ENCODE measurements around the gene SLC41A1. TPM values are rescaled to one million over a fixed set of nuclear protein-coding genes. Genes with fewer than 3 reads are reported as not detected.

SLC41A1 gene
- total RNA-seq, 2 experiments from 2014 or later, result 23.8 to 26.4 TPM

- no peaks in the 10 kb centered on the region for H3K27me3 ChIP-seq (ENCODE audit: control insufficient read depth in 1 of 2, insufficient read depth in 2 of 2, low read length in 2 of 2)
- no peak for DNase-seq
- peaks cover 10% of the 10 kb centered on the region for H3K4me1 ChIP-seq (ENCODE audit: insufficient read depth, low read length)
- no peaks in the 10 kb centered on the region for H3K9me3 ChIP-seq (ENCODE audit: control insufficient read depth in 1 of 2, insufficient read depth in 1 of 2, low read length in 2 of 2)
- peaks cover 42% of the 10 kb centered on the region for H3K36me3 ChIP-seq (ENCODE audit: insufficient read depth, low read length)
- TF ChIP-seq CTCF (IDR thresholded peaks at IDR 0.05), result no peak
- intact Hi-C loops (cut with DNase I, micrococcal nuclease), result no loop called here
- no peak for ATAC-seq (ENCODE audit: poor library complexity)
- Mint-ChIP-seq H3K36me3 (ENCODE audit: low read depth) (peaks cover 43% of the 10 kb centered on the region), H3K27me3 (no peaks in the 10 kb centered on the region), H3K4me1 (ENCODE audit: low read depth) (peaks cover 19% of the 10 kb centered on the region), H3K4me3 (no peak overlapping the region), H3K27ac (no peak overlapping the region), H3K9me3 (no peaks in the 10 kb centered on the region)
- POLR2A ChIA-PET, result interaction anchor here (1.2 to 2.8 kb wide), 2 partner anchors 8 to 45 kb away, joined by 3 to 12 read pairs; partner anchors contain the start of gene RAB29
- CTCF ChIA-PET, result interaction anchor here (1.2 kb wide), 1 partner anchor 55 kb away, joined by 3 read pairs; no protein-coding TSS in a partner anchor
- no peak overlapping the region for H3K4me3 ChIP-seq (ENCODE audit: low read length)
- H3K27ac ChIP-seq (ENCODE audit: low read depth in 1 of 2, low read length in 2 of 2), result no peak overlapping the region
Measured at GRCh38 chr1:205766570-205766969, 46.4 kb downstream of the SLC41A1 start.

DNA sequence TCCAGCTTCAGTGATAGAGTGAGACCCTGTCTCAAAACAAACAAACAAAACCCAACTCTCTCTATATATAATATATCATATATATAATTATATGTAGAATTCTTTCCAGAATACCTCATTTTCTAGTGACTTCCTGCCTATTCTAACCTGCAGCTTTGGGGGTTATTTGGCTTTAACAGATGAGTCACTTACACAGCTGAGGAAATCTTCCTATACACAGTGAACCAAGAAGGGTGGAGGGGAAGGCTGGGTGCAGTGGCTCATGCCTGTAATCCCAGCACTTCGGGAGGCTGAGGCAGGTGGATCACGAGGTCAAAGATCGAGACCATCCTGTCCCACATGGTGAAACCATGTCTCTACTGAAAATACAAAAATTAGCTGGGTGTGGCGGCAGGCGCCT lies 47.0 kb downstream of the SLC41A1 start:
- intact Hi-C loops (cut with DNase I, micrococcal nuclease), result no loop called here
- H3K9me3 Mint-ChIP-seq, result no peaks in the 10 kb centered on the region
- no peak overlapping the region for H3K27ac Mint-ChIP-seq
- no peaks in the 10 kb centered on the region for H3K27me3 Mint-ChIP-seq
- ChIA-PET CTCF (interaction anchor here (1.0 to 1.2 kb wide), 2 partner anchors 55 to 108 kb away, joined by 3 read pairs; no protein-coding TSS in a partner anchor), POLR2A (interaction anchor here (1.2 to 2.8 kb wide), 2 partner anchors 9 to 46 kb away, joined by 3 to 12 read pairs; partner anchors contain the start of gene RAB29)
- H3K9me3 ChIP-seq (ENCODE audit: control insufficient read depth in 1 of 2, insufficient read depth in 1 of 2, low read length in 2 of 2), result no peaks in the 10 kb centered on the region
- no peak for DNase-seq
- H3K36me3 ChIP-seq (ENCODE audit: insufficient read depth, low read length), result peaks cover 39% of the 10 kb centered on the region
- TF ChIP-seq CTCF (IDR thresholded peaks at IDR 0.05), result no peak
- H3K27me3 ChIP-seq (ENCODE audit: control insufficient read depth in 1 of 2, insufficient read depth in 2 of 2, low read length in 2 of 2), result no peaks in the 10 kb centered on the region
- peaks cover 5% of the 10 kb centered on the region for H3K4me1 ChIP-seq (ENCODE audit: insufficient read depth, low read length)
- ATAC-seq (ENCODE audit: poor library complexity), result no peak
- no peak overlapping the region for H3K4me3 Mint-ChIP-seq
- H3K36me3 Mint-ChIP-seq (ENCODE audit: low read depth), result peaks cover 43% of the 10 kb centered on the region
- H3K4me1 Mint-ChIP-seq (ENCODE audit: low read depth), result peaks cover 15% of the 10 kb centered on the region
- H3K4me3 ChIP-seq (ENCODE audit: low read length), result no peak overlapping the region
- no peak overlapping the region for H3K27ac ChIP-seq (ENCODE audit: low read depth in 1 of 2, low read length in 2 of 2)

- ATAC-seq (ENCODE audit: poor library complexity) (no peak), DNase-seq (no peak)
- Mint-ChIP-seq H3K27me3 (no peaks in the 10 kb centered on the region), H3K27ac (no peak overlapping the region), H3K9me3 (no peaks in the 10 kb centered on the region), H3K36me3 (ENCODE audit: low read depth) (peaks cover 34% of the 10 kb centered on the region), H3K4me3 (no peak overlapping the region), H3K4me1 (ENCODE audit: low read depth) (peaks cover under 1% of the 10 kb centered on the region)
- intact Hi-C loops (cut with DNase I, micrococcal nuclease), result no loop called here
- Histone ChIP-seq H3K27ac (ENCODE audit: low read depth in 1 of 2, low read length in 2 of 2) (no peak overlapping the region), H3K36me3 (ENCODE audit: insufficient read depth, low read length) (peaks cover 30% of the 10 kb centered on the region), H3K4me3 (ENCODE audit: low read length) (no peak overlapping the region), H3K27me3 (ENCODE audit: control insufficient read depth in 1 of 2, insufficient read depth in 2 of 2, low read length in 2 of 2) (no peaks in the 10 kb centered on the region), H3K4me1 (ENCODE audit: insufficient read depth, low read length) (no peaks in the 10 kb centered on the region), H3K9me3 (ENCODE audit: control insufficient read depth in 1 of 2, insufficient read depth in 1 of 2, low read length in 2 of 2) (no peaks in the 10 kb centered on the region)
- TF ChIP-seq CTCF (IDR thresholded peaks at IDR 0.05), result no peak
- ChIA-PET POLR2A (interaction anchor here (2.8 kb wide), 1 partner anchor 10 kb away, joined by 12 read pairs; the partner anchor contains the start of gene RAB29), CTCF (interaction anchor here (1.0 kb wide), 1 partner anchor 10 kb away, joined by 3 read pairs; no protein-coding TSS in a partner anchor)
Measured at GRCh38 chr1:205764578-205764977, 48.4 kb downstream of the SLC41A1 start.
